Tibial artery (tissue), 4 donors: ENCODE measurements around the gene MAD1L1.

Experiments
- DNase-seq, 2 donors: peaks; one replicate each; pipeline ENCODE4 v3.0.0-alpha.2; 2019
- H3K27ac ChIP-seq, 2 donors: fragments of 200-600 bp; sonication (generic) in 1 of 2; 1 replicate in 1 of 2; 2 replicates in 1 of 2; pipeline ENCODE4 v1.5.1; 2018 to 2019; ENCODE audit warnings: mild to moderate bottlenecking in 1 of 2
- H3K27me3 ChIP-seq, 2 donors: fragments of 200-600 bp; sonication (generic) in 1 of 2; one replicate each; pipeline versions ENCODE4 v1.5.1 to v1.6.0; 2016 to 2019
- H3K36me3 ChIP-seq, 3 donors: fragments of 200-600 bp; sonication (generic) in 2 of 3; one replicate each; pipeline ENCODE4 v1.5.1; 2016 to 2019; ENCODE audit warnings: mild to moderate bottlenecking in 2 of 3
- H3K4me1 ChIP-seq, 4 donors: fragments of 200-600 bp; sonication (generic) in 2 of 4; 1 replicate in 3 of 4; 2 replicates in 1 of 4; pipeline ENCODE4 v1.5.1; 2016 to 2019
- H3K4me3 ChIP-seq, 2 donors: fragments of 200-600 bp; sonication (generic) in 1 of 2; 1 replicate in 1 of 2; 2 replicates in 1 of 2; pipeline ENCODE4 v1.5.1; 2018 to 2019; ENCODE audit warnings: mild to moderate bottlenecking in 2 of 2
- H3K9me3 ChIP-seq, 3 donors: fragments of 200-600 bp; sonication (generic) in 1 of 3; one replicate each; pipeline ENCODE4 v1.5.1; 2016 to 2019
- CTCF ChIP-seq, 2 experiments: fragments of 200-600 bp in 1 of 2; fragments of 450-650 bp in 1 of 2; IDR thresholded peaks; one replicate each; pipeline ENCODE4 v1.5.1; 2017 to 2019; ENCODE audit warnings: antibody characterized with exemption in 2 of 2, mild to moderate bottlenecking in 1 of 2, moderate library complexity in 1 of 2
- intact Hi-C: fragments of 100-400 bp; cut with DNase I; formaldehyde crosslinking; loops from one replicate; pipeline ENCODE4 v1.15.0; 2023; ENCODE audit warnings: low total_unique reads

Gene MAD1L1

GRCh38 chr7:1898628-1899185, 334.0 kb downstream of the MAD1L1 start:
- intact Hi-C loops, result no loop called here
- DNase-seq, result no peak
- no peaks in the 10 kb centered on the region for H3K4me1 ChIP-seq
- no peak overlapping the region for H3K4me3 ChIP-seq
- no peak overlapping the region for H3K27ac ChIP-seq
- peaks cover 0 to 22% (median 6%) of the 10 kb centered on the region in 3 donors for H3K36me3 ChIP-seq
- H3K27me3 ChIP-seq, result no peaks in the 10 kb centered on the region
- no peaks in the 10 kb centered on the region for H3K9me3 ChIP-seq
- no peak for TF ChIP-seq CTCF (IDR thresholded peaks at IDR 0.05)

GRCh38 chr7:1897861-1898627, 334.7 kb downstream of the MAD1L1 start:
- intact Hi-C loops, result no loop called here
- no peaks in the 10 kb centered on the region for H3K4me1 ChIP-seq
- H3K36me3 ChIP-seq, result peaks cover 0 to 22% (median 6%) of the 10 kb centered on the region in 3 donors
- TF ChIP-seq CTCF (IDR thresholded peaks at IDR 0.05), result no peak
- H3K27ac ChIP-seq, result no peak overlapping the region
- no peaks in the 10 kb centered on the region for H3K9me3 ChIP-seq
- H3K27me3 ChIP-seq, result no peaks in the 10 kb centered on the region
- no peak for DNase-seq
- no peak overlapping the region for H3K4me3 ChIP-seq

DNA sequence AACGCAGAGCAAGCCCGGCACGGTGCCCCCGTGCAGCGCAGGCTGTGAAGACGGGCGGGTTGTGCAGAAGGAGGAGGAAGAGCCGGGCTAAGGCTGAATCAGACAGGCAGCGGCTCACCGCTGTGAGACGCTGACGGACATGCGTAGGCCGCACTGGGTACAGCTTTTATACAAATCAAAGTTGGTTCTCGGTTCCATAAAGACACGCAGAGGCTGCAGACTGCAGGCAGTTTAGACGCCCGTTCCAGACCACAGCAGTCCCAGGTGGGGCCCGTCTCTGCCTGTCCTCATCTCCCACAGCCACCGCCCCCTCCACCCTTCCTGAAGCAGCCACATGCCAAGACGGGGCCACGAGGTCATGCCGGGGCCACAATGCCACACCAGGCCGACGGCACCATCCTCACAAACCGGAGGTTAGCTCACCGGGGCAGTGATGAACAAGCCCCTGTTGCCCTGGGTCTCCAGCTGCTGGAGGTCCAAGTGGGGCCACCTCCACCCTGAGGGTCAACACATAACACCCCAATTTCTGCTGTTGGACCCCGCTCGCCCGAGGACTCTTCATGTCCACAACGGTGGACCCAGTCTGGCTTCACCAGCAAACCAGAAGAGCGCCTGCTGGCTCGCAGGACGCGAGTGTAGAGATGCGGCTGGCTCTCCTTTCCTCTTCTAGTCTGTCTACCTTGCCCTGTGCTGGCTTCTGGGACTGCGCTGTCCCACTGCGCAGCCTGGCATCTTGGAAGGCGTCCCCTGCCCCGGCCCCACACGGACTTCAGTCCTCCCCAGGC, 335.5 kb downstream of the MAD1L1 start:
- Histone ChIP-seq H3K4me1 (no peaks in the 10 kb centered on the region), H3K27ac (no peak overlapping the region), H3K27me3 (no peaks in the 10 kb centered on the region), H3K4me3 (no peak overlapping the region), H3K36me3 (peaks cover 0 to 22% (median 6%) of the 10 kb centered on the region in 3 donors), H3K9me3 (no peaks in the 10 kb centered on the region)
- TF ChIP-seq CTCF (IDR thresholded peaks at IDR 0.05), result no peak
- intact Hi-C loops, result no loop called here
- DNase-seq, result no peak

GRCh38 chr7:1895664-1896515, 336.9 kb downstream of the MAD1L1 start:
- no peak for TF ChIP-seq CTCF (IDR thresholded peaks at IDR 0.05)
- no peak overlapping the region for H3K4me3 ChIP-seq
- intact Hi-C loops, result no loop called here
- no peak overlapping the region for H3K27ac ChIP-seq
- DNase-seq, result no peak
- H3K27me3 ChIP-seq, result no peaks in the 10 kb centered on the region
- H3K4me1 ChIP-seq, result no peaks in the 10 kb centered on the region
- no peaks in the 10 kb centered on the region for H3K9me3 ChIP-seq
- peaks cover 0 to 22% (median 6%) of the 10 kb centered on the region in 3 donors for H3K36me3 ChIP-seq
